Measurements from ENCODE around the gene RNF214. TPM values are rescaled to one million over a fixed set of nuclear protein-coding genes. Genes with fewer than 3 reads are reported as not detected.

The RNF214 gene
- total and polyA plus RNA-seq, 5 donors: 8.0 to 23.8 (median 21.6) TPM

GRCh38 chr11:117223741-117224689, 8.5 kb upstream of the RNF214 start:
- ATAC-seq: peak in 1 of 2 donors; percentile 31
- intact Hi-C loops (cut with DNase I): loop anchor here (5.0 to 10.0 kb wide), 3 partner anchors 37 to 429 kb away; partner anchors contain the start of gene APOA5 (in 3 of the 4)

GRCh38 chr11:117225553-117226170, 6.8 kb upstream of the RNF214 start:
- Histone ChIP-seq H3K4me1 (ENCODE audit: control insufficient read depth, insufficient read depth, low read length) (peaks cover 10% of the 10 kb centered on the region), H3K27me3 (ENCODE audit: control insufficient read depth, insufficient read depth) (no peaks in the 10 kb centered on the region), H3K9me3 (ENCODE audit: control insufficient read depth, low read length) (no peaks in the 10 kb centered on the region), H3K4me3 (ENCODE audit: low read length) (no peak overlapping the region), H3K27ac (ENCODE audit: low read length) (no peak overlapping the region)
- 95% methylated on average over 9 of the region's 9 CpGs for WGBS
- DNase-seq: peak in 1 of 3 donors; percentile 14
- ATAC-seq: no peak
- intact Hi-C loops (cut with DNase I): loop anchor here (5.0 to 10.0 kb wide), 5 partner anchors 43 to 431 kb away; partner anchors contain the start of gene APOA5 (in 3 of the 4)

More at GRCh38 chr11:117223741-117224689, 8.5 kb upstream of the RNF214 start:
- no peaks in the 10 kb centered on the region for H3K9me3 ChIP-seq (ENCODE audit: control insufficient read depth, low read length)
- no peaks in the 10 kb centered on the region for H3K27me3 ChIP-seq (ENCODE audit: control insufficient read depth, insufficient read depth)
- DNase-seq: peak in 1 of 3 donors; percentile 27
- no peak overlapping the region for H3K27ac ChIP-seq (ENCODE audit: low read length)
- H3K4me1 ChIP-seq (ENCODE audit: control insufficient read depth, insufficient read depth, low read length): peaks cover 24% of the 10 kb centered on the region
- 70% methylated on average over 17 of the region's 17 CpGs for WGBS
- no peak overlapping the region for H3K4me3 ChIP-seq (ENCODE audit: low read length)

GRCh38 chr11:117226388-117227385, 5.8 kb upstream of the RNF214 start:
- intact Hi-C loops (cut with DNase I): loop anchor here (5.0 to 10.0 kb wide), 5 partner anchors 44 to 432 kb away; partner anchors contain the start of gene APOA5 (in 3 of the 4)
- no peak overlapping the region for H3K27ac ChIP-seq (ENCODE audit: low read length)
- no peaks in the 10 kb centered on the region for H3K9me3 ChIP-seq (ENCODE audit: control insufficient read depth, low read length)
- WGBS: 59% methylated on average over 19 of the region's 19 CpGs
- peak; percentile 60 to 67 for ATAC-seq
- peak; percentile 56 to 75 (median 66) for DNase-seq
- peaks cover under 1% of the 10 kb centered on the region for H3K4me1 ChIP-seq (ENCODE audit: control insufficient read depth, insufficient read depth, low read length)
- H3K27me3 ChIP-seq (ENCODE audit: control insufficient read depth, insufficient read depth): no peaks in the 10 kb centered on the region
- no peak overlapping the region for H3K4me3 ChIP-seq (ENCODE audit: low read length)

- no peak overlapping the region for H3K27ac ChIP-seq (ENCODE audit: low read length)
- H3K4me3 ChIP-seq (ENCODE audit: low read length): no peak overlapping the region
- no peaks in the 10 kb centered on the region for H3K9me3 ChIP-seq (ENCODE audit: control insufficient read depth, low read length)
- ATAC-seq (no peak), DNase-seq (peak in 1 of 3 donors; percentile 36)
- WGBS: 90% methylated on average over 11 of the region's 11 CpGs
- intact Hi-C loops (cut with DNase I): loop anchor here (5.0 to 10.0 kb wide), 5 partner anchors 46 to 433 kb away; partner anchors contain the start of gene APOA5 (in 3 of the 4)
- no peaks in the 10 kb centered on the region for H3K27me3 ChIP-seq (ENCODE audit: control insufficient read depth, insufficient read depth)
- H3K4me1 ChIP-seq (ENCODE audit: control insufficient read depth, insufficient read depth, low read length): peaks cover under 1% of the 10 kb centered on the region
These were observed 4.4 kb upstream of the RNF214 start for GRCh38 chr11:117228091-117228490.

GRCh38 chr11:117229411-117229810, 3.1 kb upstream of the RNF214 start:
- Histone ChIP-seq H3K27ac (ENCODE audit: low read length) (no peak overlapping the region), H3K4me3 (ENCODE audit: low read length) (no peak overlapping the region), H3K4me1 (ENCODE audit: control insufficient read depth, insufficient read depth, low read length) (peaks cover 5% of the 10 kb centered on the region), H3K9me3 (ENCODE audit: control insufficient read depth, low read length) (no peaks in the 10 kb centered on the region), H3K27me3 (ENCODE audit: control insufficient read depth, insufficient read depth) (no peaks in the 10 kb centered on the region)
- intact Hi-C loops (cut with DNase I): loop anchor here (5.0 to 10.0 kb wide), 5 partner anchors 47 to 435 kb away; partner anchors contain the start of gene APOA5 (in 3 of the 4)
- no peak for ATAC-seq
- 92% methylated on average over 12 of the region's 12 CpGs for WGBS
- DNase-seq: no peak

GRCh38 chr11:117229931-117230285, 2.6 kb upstream of the RNF214 start:
- no peaks in the 10 kb centered on the region for H3K9me3 ChIP-seq (ENCODE audit: control insufficient read depth, low read length)
- H3K4me3 ChIP-seq (ENCODE audit: low read length): no peak overlapping the region
- no peaks in the 10 kb centered on the region for H3K27me3 ChIP-seq (ENCODE audit: control insufficient read depth, insufficient read depth)
- H3K27ac ChIP-seq (ENCODE audit: low read length): no peak overlapping the region
- ATAC-seq: no peak
- intact Hi-C loops (cut with DNase I): loop anchor here (5.0 to 10.0 kb wide), 5 partner anchors 48 to 435 kb away; partner anchors contain the start of gene APOA5 (in 3 of the 4)
- peaks cover 5% of the 10 kb centered on the region for H3K4me1 ChIP-seq (ENCODE audit: control insufficient read depth, insufficient read depth, low read length)
- DNase-seq: no peak
- WGBS: 84% methylated on average over 5 of the region's 5 CpGs

GRCh38 chr11:117230286-117230961, 2.0 kb upstream of the RNF214 start:
- Histone ChIP-seq H3K9me3 (ENCODE audit: control insufficient read depth, low read length) (no peaks in the 10 kb centered on the region), H3K27ac (ENCODE audit: low read length) (no peak overlapping the region), H3K4me1 (ENCODE audit: control insufficient read depth, insufficient read depth, low read length) (peaks cover 5% of the 10 kb centered on the region), H3K27me3 (ENCODE audit: control insufficient read depth, insufficient read depth) (no peaks in the 10 kb centered on the region), H3K4me3 (ENCODE audit: low read length) (no peak overlapping the region)
- DNase-seq (no peak), ATAC-seq (no peak)
- intact Hi-C loops (cut with DNase I): no loop called here
- 76% methylated on average over 12 of the region's 12 CpGs for WGBS

- Histone ChIP-seq H3K4me3 (ENCODE audit: low read length) (peak overlapping the region; percentile 100), H3K9me3 (ENCODE audit: control insufficient read depth, low read length) (no peaks in the 10 kb centered on the region), H3K27me3 (ENCODE audit: control insufficient read depth, insufficient read depth) (no peaks in the 10 kb centered on the region), H3K4me1 (ENCODE audit: control insufficient read depth, insufficient read depth, low read length) (peaks cover 5% of the 10 kb centered on the region), H3K27ac (ENCODE audit: low read length) (peak overlapping the region; percentile 98)
- 10% methylated on average over 14 of the region's 14 CpGs for WGBS
- intact Hi-C loops (cut with DNase I): no loop called here
- no peak for ATAC-seq
- no peak for DNase-seq
These were observed 1.3 kb upstream of the RNF214 start for GRCh38 chr11:117230999-117231841.

GRCh38 chr11:117231842-117232091, 704 bp upstream of the RNF214 start, which contains the start of gene PCSK7:
PCSK7 (minus strand) TSS chr11:117232073; CDS start chr11:117229844, 2,229 bp downstream.
- Histone ChIP-seq H3K27me3 (ENCODE audit: control insufficient read depth, insufficient read depth) (no peaks in the 10 kb centered on the region), H3K27ac (ENCODE audit: low read length) (peak within 1 kb of the TSS; percentile 98), H3K9me3 (ENCODE audit: control insufficient read depth, low read length) (no peaks in the 10 kb centered on the region), H3K4me1 (ENCODE audit: control insufficient read depth, insufficient read depth, low read length) (peaks cover 5% of the 10 kb centered on the region), H3K4me3 (ENCODE audit: low read length) (peak within 1 kb of the TSS; percentile 100)
- ATAC-seq (no peak), DNase-seq (peak in 1 of 3 donors; percentile 93)
- 0% methylated on average over 13 of the region's 13 CpGs for WGBS
- intact Hi-C loops (cut with DNase I): no loop called here
